RKO (cell line): Measurements from ENCODE around the gene DLGAP5.

Source experiments
- DNase-seq: peaks from one replicate; pipeline ENCODE4 v3.0.0-alpha.2; 2016; ENCODE audit warnings: low spot score

The DLGAP5 gene

GRCh38 chr14:55107766-55108554 is 83.4 kb downstream of the DLGAP5 start:
- peak; percentile 91 for DNase-seq

GRCh38 chr14:55105991-55106390 is 85.4 kb downstream of the DLGAP5 start:
- DNase-seq: no peak

- DNase-seq: no peak
Observed at GRCh38 chr14:55103971-55104954, 87.1 kb downstream of the DLGAP5 start.

- no peak for DNase-seq
Observed at GRCh38 chr14:55103005-55103640, 88.3 kb downstream of the DLGAP5 start.

- no peak for DNase-seq
Observed at GRCh38 chr14:55102141-55102621, 89.2 kb downstream of the DLGAP5 start.

GRCh38 chr14:55101698-55102097 is 89.7 kb downstream of the DLGAP5 start:
- no peak for DNase-seq

- no peak for DNase-seq
Observed at GRCh38 chr14:55099756-55100155, 91.6 kb downstream of the DLGAP5 start.

- no peak for DNase-seq
Observed at GRCh38 chr14:55098561-55098898, 92.9 kb downstream of the DLGAP5 start.
